Right lobe of liver (tissue), 4 donors: ENCODE data around the gene ZBTB16.

Experiments
- POLR2A ChIP-seq: fragments of 450-650 bp; IDR thresholded peaks from one replicate; pipeline ENCODE4 v1.6.1; 2017; ENCODE audit warnings: antibody characterized with exemption, mild to moderate bottlenecking
- TF ChIP-seq, protein P1 (sequence below), 4 donors: fragments of 200-600 bp in 3 of 4; fragments of 450-650 bp in 1 of 4; IDR thresholded peaks; one replicate each; pipeline versions ENCODE4 v1.5.1 to v1.8.0; 2016 to 2022; ENCODE audit warnings: antibody characterized with exemption in 4 of 4, mild to moderate bottlenecking in 2 of 4
- donor health status: DM: no; HTN: no; CAD: no.
- donor health status: DM: no; HTN: no; CAD: no.
- donor health status: DM: no; HTN: yes; CAD: no.

DNA sequence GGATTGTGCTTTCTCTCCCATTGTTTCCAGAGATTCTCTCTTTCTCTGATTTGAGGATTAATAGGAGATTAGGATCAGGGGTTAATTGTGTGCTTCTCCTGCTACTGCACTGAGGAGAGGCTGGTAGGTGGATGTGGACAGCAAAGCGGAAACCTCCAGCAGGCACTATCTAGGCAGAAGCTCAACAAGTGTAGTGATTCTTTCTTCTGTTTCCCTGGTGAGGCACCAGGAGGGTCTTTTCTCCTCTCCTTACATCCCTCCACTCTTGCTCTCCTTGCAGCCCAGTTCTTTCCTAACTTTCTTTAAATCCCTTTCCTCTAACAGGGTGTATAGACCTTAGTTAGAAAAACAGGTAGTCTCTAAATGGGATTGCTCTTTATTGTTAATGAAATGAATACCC lies 1.9 kb upstream of the ZBTB16 start:
- TF ChIP-seq POLR2A: no peak
- TF ChIP-seq, protein P1, sequence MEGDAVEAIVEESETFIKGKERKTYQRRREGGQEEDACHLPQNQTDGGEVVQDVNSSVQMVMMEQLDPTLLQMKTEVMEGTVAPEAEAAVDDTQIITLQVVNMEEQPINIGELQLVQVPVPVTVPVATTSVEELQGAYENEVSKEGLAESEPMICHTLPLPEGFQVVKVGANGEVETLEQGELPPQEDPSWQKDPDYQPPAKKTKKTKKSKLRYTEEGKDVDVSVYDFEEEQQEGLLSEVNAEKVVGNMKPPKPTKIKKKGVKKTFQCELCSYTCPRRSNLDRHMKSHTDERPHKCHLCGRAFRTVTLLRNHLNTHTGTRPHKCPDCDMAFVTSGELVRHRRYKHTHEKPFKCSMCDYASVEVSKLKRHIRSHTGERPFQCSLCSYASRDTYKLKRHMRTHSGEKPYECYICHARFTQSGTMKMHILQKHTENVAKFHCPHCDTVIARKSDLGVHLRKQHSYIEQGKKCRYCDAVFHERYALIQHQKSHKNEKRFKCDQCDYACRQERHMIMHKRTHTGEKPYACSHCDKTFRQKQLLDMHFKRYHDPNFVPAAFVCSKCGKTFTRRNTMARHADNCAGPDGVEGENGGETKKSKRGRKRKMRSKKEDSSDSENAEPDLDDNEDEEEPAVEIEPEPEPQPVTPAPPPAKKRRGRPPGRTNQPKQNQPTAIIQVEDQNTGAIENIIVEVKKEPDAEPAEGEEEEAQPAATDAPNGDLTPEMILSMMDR (IDR thresholded peaks at IDR 0.05): no peak
